GM19452 (cell line): Measurements from ENCODE around the gene PGBD5.

Experiments
- ATAC-seq: cut with Tn5 transposase; IDR thresholded peaks from one replicate; pipeline ENCODE4 v1.9.1; 2021; ENCODE audit not compliant: unreplicated experiment

Gene PGBD5

GRCh38 chr1:230283678-230284077 is 142.5 kb downstream of the PGBD5 start:
- ATAC-seq, result no peak

GRCh38 chr1:230282157-230282556 is 144.0 kb downstream of the PGBD5 start:
- ATAC-seq, result no peak

GRCh38 chr1:230281556-230281955 is 144.6 kb downstream of the PGBD5 start:
- ATAC-seq, result no peak

GRCh38 chr1:230280906-230281413 is 145.2 kb downstream of the PGBD5 start:
- ATAC-seq, result no peak

GRCh38 chr1:230280054-230280795 is 145.9 kb downstream of the PGBD5 start:
- no peak for ATAC-seq

GRCh38 chr1:230279583-230279945 is 146.6 kb downstream of the PGBD5 start:
- no peak for ATAC-seq

GRCh38 chr1:230278871-230279582 is 147.1 kb downstream of the PGBD5 start:
- no peak for ATAC-seq

GRCh38 chr1:230278376-230278775 is 147.8 kb downstream of the PGBD5 start:
- no peak for ATAC-seq

GRCh38 chr1:230277201-230278025 is 148.7 kb downstream of the PGBD5 start:
- ATAC-seq, result no peak

GRCh38 chr1:230276401-230276800 is 149.7 kb downstream of the PGBD5 start:
- no peak for ATAC-seq

GRCh38 chr1:230274254-230274653 is 151.9 kb downstream of the PGBD5 start:
- no peak for ATAC-seq

GRCh38 chr1:230273141-230273710 is 152.9 kb downstream of the PGBD5 start:
- ATAC-seq, result no peak

GRCh38 chr1:230272557-230272956 is 153.6 kb downstream of the PGBD5 start:
- no peak for ATAC-seq

- no peak for ATAC-seq
These were observed 154.7 kb downstream of the PGBD5 start for GRCh38 chr1:230271300-230272035.

GRCh38 chr1:230270559-230271281 is 155.4 kb downstream of the PGBD5 start:
- no peak for ATAC-seq

GRCh38 chr1:230270185-230270558 is 156.0 kb downstream of the PGBD5 start:
- no peak for ATAC-seq

- ATAC-seq, result no peak
These were observed 157.6 kb downstream of the PGBD5 start for GRCh38 chr1:230268371-230269170.

GRCh38 chr1:230267338-230268065 is 158.6 kb downstream of the PGBD5 start:
- no peak for ATAC-seq
